HG02870 (cell line): ENCODE data around the gene SMG6.

Experiments
- ATAC-seq: cut with Tn5 transposase; IDR thresholded peaks from one replicate; pipeline ENCODE4 v1.9.1; 2021; ENCODE audit warnings: mild to moderate bottlenecking, moderate library complexity; ENCODE audit not compliant: unreplicated experiment

The SMG6 gene

DNA sequence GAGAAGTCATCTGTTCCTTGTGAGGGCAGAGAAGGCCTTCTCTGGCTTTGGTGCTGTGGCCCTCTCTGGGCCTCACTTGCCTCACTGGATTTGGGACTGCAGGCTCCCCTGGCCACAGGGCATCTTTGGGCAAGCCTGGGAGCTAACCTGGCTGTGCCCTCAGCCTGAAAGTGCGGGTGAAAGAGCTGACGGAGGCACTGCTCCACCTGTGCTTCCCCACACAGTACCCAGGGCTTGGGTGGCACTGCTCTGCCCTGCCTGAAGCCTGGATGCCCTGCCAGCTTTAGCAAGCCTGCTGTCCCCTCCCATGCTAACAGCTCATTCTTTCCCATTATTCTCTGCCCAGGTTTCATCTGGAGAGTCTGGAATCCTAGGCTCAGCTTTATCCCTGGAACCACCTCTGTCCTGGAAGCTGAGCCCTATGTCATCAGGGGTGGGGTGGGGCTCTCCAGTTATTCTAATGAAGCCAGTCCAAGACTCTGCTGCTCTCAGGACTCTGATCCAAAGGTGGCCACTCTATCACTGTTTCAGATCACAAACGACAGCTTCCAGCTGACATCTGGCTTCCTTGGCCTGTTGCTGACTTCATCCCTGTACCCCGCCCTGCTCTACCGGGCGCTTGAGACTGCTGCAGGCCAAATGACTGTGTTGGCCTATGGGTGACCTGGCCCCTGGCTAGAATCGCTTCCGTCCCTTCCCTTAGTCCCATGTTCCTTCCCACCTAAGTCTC lies 219.4 kb downstream of the SMG6 start:
- ATAC-seq = no peak

DNA sequence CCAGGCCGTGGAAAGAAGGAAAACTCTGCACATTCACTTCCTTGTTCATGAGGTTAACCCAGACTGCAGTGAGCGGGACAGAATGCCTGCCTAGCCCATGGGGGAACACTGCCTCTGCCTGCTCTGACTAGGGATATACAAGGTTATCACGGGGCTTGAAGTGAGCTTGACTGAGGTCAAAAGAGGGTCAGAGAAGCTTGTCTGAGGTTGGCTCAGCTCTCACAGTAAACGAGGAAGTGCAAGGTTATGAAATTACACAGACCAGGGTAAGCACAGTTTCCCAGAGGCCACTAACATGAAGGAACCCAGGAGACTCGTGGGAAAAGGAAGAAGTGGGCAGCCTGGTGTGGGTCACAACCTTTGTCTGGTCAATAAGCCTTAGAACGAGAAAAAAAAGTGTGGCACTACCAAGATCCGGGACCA lies 220.0 kb downstream of the SMG6 start:
- peak; percentile 53 for ATAC-seq

- ATAC-seq = no peak
These were observed 221.4 kb downstream of the SMG6 start for GRCh38 chr17:2082003-2082781.

DNA sequence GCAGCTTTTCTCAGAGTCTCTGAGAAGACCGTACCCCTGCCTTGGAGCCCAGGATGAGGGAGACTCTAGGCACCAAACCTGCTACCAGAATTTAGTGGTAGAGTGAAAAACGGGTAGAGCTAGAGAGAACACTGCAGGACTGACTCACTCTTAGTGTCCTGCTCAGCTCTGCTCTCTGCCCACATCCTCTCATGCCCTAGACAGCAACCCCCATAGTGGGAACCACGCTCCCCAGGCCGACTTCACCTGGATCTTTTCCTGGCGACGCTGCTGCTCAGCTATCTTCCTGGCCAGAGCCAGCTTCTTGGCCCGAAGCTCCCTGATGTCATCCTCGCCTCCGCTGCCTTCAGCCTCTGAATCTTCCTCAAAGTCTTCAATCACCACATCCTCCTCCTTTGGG lies 222.0 kb downstream of the SMG6 start:
- no peak for ATAC-seq

DNA sequence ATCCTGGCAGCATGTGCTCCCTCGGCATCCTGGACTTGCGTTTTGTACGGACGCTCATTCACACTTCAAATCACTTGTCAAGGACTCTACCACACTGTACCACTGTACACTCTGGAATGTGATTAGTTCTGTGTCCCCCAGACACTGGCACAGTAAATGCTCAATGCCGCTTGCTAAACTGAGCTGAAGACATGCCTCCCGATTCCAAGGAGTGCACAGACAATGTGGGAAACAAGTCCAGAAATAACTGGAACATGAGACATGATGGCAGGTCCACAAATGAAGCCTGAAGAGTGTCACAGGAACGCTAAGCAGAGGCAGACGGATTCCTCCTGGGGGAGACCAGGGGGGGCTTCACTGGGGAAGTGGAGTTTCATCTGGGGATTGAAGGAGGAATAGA lies 226.5 kb downstream of the SMG6 start:
- ATAC-seq = no peak

GRCh38 chr17:2076087-2076984 lies 227.2 kb downstream of the SMG6 start:
- no peak for ATAC-seq

- ATAC-seq = no peak
These were observed 228.1 kb downstream of the SMG6 start for GRCh38 chr17:2075336-2076086.

- ATAC-seq = no peak
These were observed 228.7 kb downstream of the SMG6 start for GRCh38 chr17:2074919-2075318.

DNA sequence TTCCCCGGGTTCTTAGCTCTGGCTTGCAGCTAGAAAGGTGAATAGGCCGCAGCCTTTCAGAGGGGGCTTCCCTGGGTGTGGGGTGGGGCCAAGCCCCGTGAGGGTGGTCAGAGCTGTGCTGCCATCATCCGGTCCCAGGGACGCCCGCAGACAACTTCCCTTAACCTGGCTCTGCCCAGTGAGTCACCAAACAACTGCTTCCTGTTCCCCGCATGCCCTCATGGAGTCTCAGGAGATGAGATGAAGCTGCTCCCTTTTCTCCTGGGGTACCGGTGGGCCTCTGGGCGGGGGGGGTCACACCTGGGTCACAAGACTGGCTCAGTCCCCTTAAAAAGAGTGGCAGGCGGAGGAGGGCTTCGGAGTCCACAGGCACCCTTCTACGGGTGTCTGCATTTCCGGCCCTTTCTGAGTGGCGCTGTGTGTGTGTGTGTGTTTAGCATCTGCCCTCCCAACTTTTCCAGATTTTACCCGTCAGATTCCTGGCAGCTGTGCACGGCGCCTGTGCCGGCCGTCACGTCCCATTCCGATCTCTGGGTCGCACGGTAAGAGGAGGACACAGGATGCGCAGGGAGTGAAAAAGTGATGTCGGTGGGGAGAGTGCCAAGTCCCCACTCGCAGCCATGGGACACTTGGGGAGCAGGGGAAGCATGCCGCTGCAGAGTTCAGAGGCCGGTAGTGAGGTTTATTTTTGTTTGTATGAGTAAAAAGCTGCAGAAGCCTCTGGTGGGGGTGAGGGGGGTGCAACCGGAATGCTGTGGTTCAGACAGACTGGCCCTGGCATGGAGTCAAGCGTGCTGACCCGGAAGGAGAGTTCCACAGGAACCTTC lies 231.9 kb downstream of the SMG6 start:
- ATAC-seq = no peak

- ATAC-seq = no peak
These were observed 232.6 kb downstream of the SMG6 start for GRCh38 chr17:2071024-2071385.

GRCh38 chr17:2070241-2071023 lies 233.2 kb downstream of the SMG6 start:
- peak; percentile 76 for ATAC-seq

- no peak for ATAC-seq
These were observed 235.0 kb downstream of the SMG6 start for GRCh38 chr17:2068519-2069051.

DNA sequence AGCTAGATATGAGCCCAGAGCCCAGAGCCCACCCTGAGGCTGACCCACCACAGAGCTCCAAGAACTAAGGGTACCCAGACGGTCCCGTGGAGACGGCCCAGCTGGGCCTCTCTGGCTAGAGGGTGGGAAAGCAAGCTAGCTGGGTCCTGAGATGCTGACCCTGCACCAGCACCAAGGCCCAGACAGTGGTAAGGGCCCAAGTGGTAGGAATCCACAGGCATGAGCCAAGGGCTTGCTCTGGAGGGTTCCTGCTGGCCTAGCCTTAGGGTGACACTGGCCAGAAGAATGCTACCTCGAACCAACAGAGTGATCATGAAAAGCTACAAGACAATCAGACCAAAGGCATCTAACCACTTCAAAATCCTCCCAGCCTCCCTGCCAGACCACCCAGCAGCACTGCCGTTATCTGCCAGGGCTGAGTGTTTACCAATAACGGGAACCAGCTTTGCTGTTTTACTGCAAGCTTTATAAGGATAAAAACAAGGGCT lies 235.5 kb downstream of the SMG6 start:
- no peak for ATAC-seq

DNA sequence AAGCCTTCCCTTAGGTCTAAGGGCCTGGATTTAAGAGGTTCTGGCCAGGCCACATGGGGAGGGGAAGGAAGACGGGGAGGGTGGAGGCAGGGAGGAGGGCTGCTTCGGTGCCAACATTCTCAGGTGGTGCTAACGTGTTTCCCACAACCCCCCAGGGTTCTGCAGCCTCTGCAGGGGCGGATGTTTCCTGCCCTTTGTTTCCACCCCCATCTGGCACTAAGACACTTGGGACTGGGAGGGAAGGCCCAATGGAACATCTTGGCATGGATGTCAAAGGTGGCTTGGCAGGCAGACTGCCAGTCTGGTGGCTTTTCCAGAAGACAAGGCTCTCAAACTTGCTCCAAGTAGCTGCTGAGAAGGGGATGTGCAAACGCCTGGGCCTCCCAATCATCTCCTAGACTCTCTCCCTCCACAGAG lies 236.0 kb downstream of the SMG6 start:
- no peak for ATAC-seq

- no peak for ATAC-seq
These were observed 236.5 kb downstream of the SMG6 start for GRCh38 chr17:2067048-2067561.

GRCh38 chr17:2065949-2066400 lies 237.6 kb downstream of the SMG6 start:
- no peak for ATAC-seq

DNA sequence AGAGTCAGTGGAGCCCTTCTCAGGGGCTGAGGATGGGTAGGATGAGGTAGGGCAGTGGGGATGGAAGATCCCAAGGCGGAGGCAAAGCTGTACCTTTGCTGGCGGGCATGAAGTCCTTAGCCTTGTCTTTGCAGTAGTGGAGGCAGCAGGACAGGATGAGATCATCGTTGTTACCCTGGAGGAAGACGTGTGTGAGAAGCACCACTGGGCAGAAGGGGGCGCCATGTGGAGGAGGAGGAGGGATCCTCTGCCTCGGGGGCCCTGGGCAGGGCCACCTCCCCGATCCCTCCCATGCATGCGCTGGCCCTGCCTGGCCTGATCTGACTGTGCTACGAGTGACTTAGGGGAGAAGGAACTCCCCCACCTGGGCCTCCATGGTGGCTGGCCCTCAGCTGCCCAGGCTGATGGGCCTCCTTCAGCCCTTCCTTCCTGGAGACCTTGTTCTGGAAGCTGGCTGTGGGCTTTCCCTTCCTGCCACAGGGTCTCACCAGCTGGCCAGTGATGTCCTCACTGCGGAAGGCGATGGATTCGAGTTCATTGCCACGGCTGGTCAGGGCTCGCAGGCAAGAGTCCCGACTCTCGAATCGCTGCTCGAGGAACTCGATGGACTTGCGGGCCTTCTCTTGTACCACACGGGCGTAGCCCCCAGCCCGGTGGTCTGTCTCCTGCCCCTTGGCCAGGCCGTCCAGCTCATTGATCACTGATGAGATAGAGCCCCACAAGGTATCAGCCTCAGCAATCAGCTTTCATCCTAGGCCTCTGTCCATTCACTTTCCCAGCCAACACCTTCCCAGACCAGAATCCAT lies 238.4 kb downstream of the SMG6 start:
- ATAC-seq = no peak
